CD4-positive, alpha-beta T cell (primary cell): ENCODE results near the gene N4BP2. TPM values are rescaled to one million over a fixed set of nuclear protein-coding genes. Genes with fewer than 3 reads are reported as not detected.

ENCODE experiments used
- ATAC-seq: fragments of 200-7000 bp; cut with Tn5 transposase; one replicate; pipeline ENCODE4 v1.10.0; 2022; ENCODE audit warnings: mild to moderate bottlenecking; ENCODE audit not compliant: poor library complexity
- CTCF ChIA-PET: fragments of 350-600 bp; sonication (Branson Sonifier 250); formaldehyde crosslinking; loops from one replicate; lab custom pipeline; 2021; ENCODE audit warnings: antibody characterized with exemption, inconsistent platforms; lab: Charles Lee
- POLR2A ChIA-PET: fragments of 350-600 bp; sonication (Branson Sonifier 250); formaldehyde crosslinking; loops from one replicate; lab custom pipeline; 2021; ENCODE audit warnings: antibody characterized with exemption, inconsistent platforms; lab: Charles Lee
- DNase-seq, 14 experiments: peaks; one replicate each; pipeline ENCODE4 v3.0.0-alpha.2; 2013 to 2020; ENCODE audit warnings: mixed read lengths in 2 of 14
- H3K27ac ChIP-seq, 2 donors: one replicate each; pipeline versions ENCODE4 v1.5.1 to v1.7.0; 2013; ENCODE audit warnings: low read length in 2 of 2, low read depth in 1 of 2, mild to moderate bottlenecking in 1 of 2
- H3K27me3 ChIP-seq, 2 experiments: 1 replicate in 1 of 2; 2 replicates in 1 of 2; pipeline versions ENCODE4 v1.6.1 to v1.7.0; 2013; ENCODE audit warnings: low read length in 2 of 2, control low read depth in 1 of 2, mild to moderate bottlenecking in 1 of 2, moderate library complexity in 1 of 2; ENCODE audit not compliant: insufficient read depth in 2 of 2, control insufficient read depth in 1 of 2
- H3K36me3 ChIP-seq: one replicate; pipeline ENCODE4 v1.6.1; 2013; ENCODE audit warnings: low read length, control low read depth; ENCODE audit not compliant: insufficient read depth
- H3K4me1 ChIP-seq: one replicate; pipeline ENCODE4 v1.6.1; 2013; ENCODE audit warnings: low read length, control low read depth; ENCODE audit not compliant: insufficient read depth
- H3K4me3 ChIP-seq: one replicate; pipeline ENCODE4 v1.5.1; 2013; ENCODE audit warnings: mild to moderate bottlenecking, low read length, moderate library complexity
- H3K9me3 ChIP-seq, 2 experiments: 1 replicate in 1 of 2; 2 replicates in 1 of 2; pipeline versions ENCODE4 v1.6.1 to v1.7.0; 2013; ENCODE audit warnings: low read length in 2 of 2, mild to moderate bottlenecking in 2 of 2, control low read depth in 1 of 2, moderate library complexity in 1 of 2; ENCODE audit not compliant: control insufficient read depth in 1 of 2, insufficient read depth in 1 of 2
- H3K27ac Mint-ChIP-seq: one replicate; pipeline ENCODE4 v1.8.0; 2020; ENCODE audit warnings: mixed read lengths
- H3K27me3 Mint-ChIP-seq: one replicate; pipeline ENCODE4 v1.8.0; 2021; ENCODE audit warnings: mixed read lengths
- H3K36me3 Mint-ChIP-seq: one replicate; pipeline ENCODE4 v1.8.0; 2021; ENCODE audit warnings: low read depth, mixed read lengths
- H3K4me1 Mint-ChIP-seq: one replicate; pipeline ENCODE4 v1.8.0; 2021; ENCODE audit warnings: low read depth, mixed read lengths
- H3K4me3 Mint-ChIP-seq: one replicate; pipeline ENCODE4 v1.8.0; 2020; ENCODE audit warnings: mild to moderate bottlenecking, mixed read lengths
- H3K9me3 Mint-ChIP-seq: one replicate; pipeline ENCODE4 v1.8.0; 2020; ENCODE audit warnings: mixed read lengths
- CTCF ChIP-seq: fragments of 200-600 bp; IDR thresholded peaks from one replicate; pipeline ENCODE4 v1.8.0; 2022; ENCODE audit warnings: antibody characterized with exemption, mild to moderate bottlenecking
- intact Hi-C, 2 experiments: fragments of 100-400 bp; cut with DNase I in 1 of 2; cut with micrococcal nuclease in 1 of 2; formaldehyde crosslinking; loops; one replicate each; pipeline versions ENCODE4 v1.15.1 to v1.9.0; 2023 to 2025; cut with DNase I, micrococcal nuclease
- total RNA-seq, 174 experiments: library from RNA in 2 of 174; stranded (reverse) in 2 of 174; gene quantifications; one replicate each; pipeline ENCODE4 v1.2.3 and lab custom pipeline; 2021 to 2026

The N4BP2 gene
- total RNA-seq, 2 experiments from 2014 or later, result 21.7 to 25.2 TPM

GRCh38 chr4:40157436-40157835 is 100.8 kb downstream of the N4BP2 start:
- no peaks in the 10 kb centered on the region for H3K9me3 ChIP-seq
- Mint-ChIP-seq H3K4me1 (peaks cover 20% of the 10 kb centered on the region), H3K36me3 (peaks cover 31% of the 10 kb centered on the region), H3K27me3 (no peaks in the 10 kb centered on the region), H3K4me3 (no peak overlapping the region), H3K27ac (no peak overlapping the region), H3K9me3 (no peaks in the 10 kb centered on the region)
- POLR2A ChIA-PET, result interaction anchor here (1.2 kb wide), 1 partner anchor 52 kb away, joined by 4 read pairs; no protein-coding TSS in a partner anchor
- TF ChIP-seq CTCF, result no peak
- no peaks in the 10 kb centered on the region for H3K27me3 ChIP-seq
- no peak for ATAC-seq
- peaks cover 2% of the 10 kb centered on the region for H3K4me1 ChIP-seq
- CTCF ChIA-PET, result no interaction called here
- H3K36me3 ChIP-seq, result peaks cover 14% of the 10 kb centered on the region
- no peak overlapping the region for H3K4me3 ChIP-seq
- DNase-seq, result no peak
- H3K27ac ChIP-seq, result no peak overlapping the region
- intact Hi-C loops, result loop anchor here in 1 of 2 experiments (10.0 kb wide), 1 partner anchor 87 kb away; no protein-coding TSS in a partner anchor

GRCh38 chr4:40160258-40160657 is 103.6 kb downstream of the N4BP2 start:
- CTCF ChIA-PET, result no interaction called here
- intact Hi-C loops, result no loop called here
- Histone ChIP-seq H3K4me1 (no peaks in the 10 kb centered on the region), H3K4me3 (no peak overlapping the region), H3K27ac (no peak overlapping the region), H3K9me3 (no peaks in the 10 kb centered on the region), H3K36me3 (peaks cover 14% of the 10 kb centered on the region), H3K27me3 (no peaks in the 10 kb centered on the region)
- ATAC-seq, result no peak
- no peaks in the 10 kb centered on the region for H3K4me1 Mint-ChIP-seq
- no peaks in the 10 kb centered on the region for H3K9me3 Mint-ChIP-seq
- TF ChIP-seq CTCF, result no peak
- H3K36me3 Mint-ChIP-seq, result peaks cover 43% of the 10 kb centered on the region
- POLR2A ChIA-PET, result interaction anchor here (1.4 kb wide), 1 partner anchor 31 kb away, joined by 3 read pairs; no protein-coding TSS in a partner anchor
- no peak overlapping the region for H3K4me3 Mint-ChIP-seq
- H3K27ac Mint-ChIP-seq, result no peak overlapping the region
- H3K27me3 Mint-ChIP-seq, result no peaks in the 10 kb centered on the region
- no peak for DNase-seq

GRCh38 chr4:40164459-40164858 is 107.8 kb downstream of the N4BP2 start:
- no peak overlapping the region for H3K4me3 Mint-ChIP-seq
- H3K36me3 Mint-ChIP-seq, result peaks cover 56% of the 10 kb centered on the region
- H3K4me1 ChIP-seq, result no peaks in the 10 kb centered on the region
- ATAC-seq, result no peak
- H3K9me3 ChIP-seq, result no peaks in the 10 kb centered on the region
- H3K27me3 ChIP-seq, result no peaks in the 10 kb centered on the region
- H3K4me1 Mint-ChIP-seq, result no peaks in the 10 kb centered on the region
- intact Hi-C loops, result no loop called here
- CTCF ChIA-PET, result no interaction called here
- POLR2A ChIA-PET, result interaction anchor here (0.7 kb wide), 1 partner anchor 23 kb away, joined by 6 read pairs; no protein-coding TSS in a partner anchor
- H3K36me3 ChIP-seq, result peaks cover 10% of the 10 kb centered on the region
- H3K27ac Mint-ChIP-seq, result no peak overlapping the region
- no peak for DNase-seq
- H3K9me3 Mint-ChIP-seq, result peaks cover 8% of the 10 kb centered on the region
- H3K4me3 ChIP-seq, result no peak overlapping the region
- no peak overlapping the region for H3K27ac ChIP-seq
- no peak for TF ChIP-seq CTCF
- H3K27me3 Mint-ChIP-seq, result no peaks in the 10 kb centered on the region
